GM21723 (cell line): Measurements from ENCODE around the gene PFDN5.
"Not testable (repeated sequence)": the region's sequence is repeated elsewhere in the genome, so short reads cannot be mapped to it uniquely, and the experiment has no call there.

Experiments used
- ATAC-seq: cut with Tn5 transposase; IDR thresholded peaks from one replicate; pipeline ENCODE4 v1.9.1; 2021; ENCODE audit warnings: mild to moderate bottlenecking, moderate library complexity; ENCODE audit not compliant: unreplicated experiment

The PFDN5 gene

GRCh38 chr12:53325511-53326061 lies 30.2 kb downstream of the PFDN5 start:
- no peak for ATAC-seq

DNA sequence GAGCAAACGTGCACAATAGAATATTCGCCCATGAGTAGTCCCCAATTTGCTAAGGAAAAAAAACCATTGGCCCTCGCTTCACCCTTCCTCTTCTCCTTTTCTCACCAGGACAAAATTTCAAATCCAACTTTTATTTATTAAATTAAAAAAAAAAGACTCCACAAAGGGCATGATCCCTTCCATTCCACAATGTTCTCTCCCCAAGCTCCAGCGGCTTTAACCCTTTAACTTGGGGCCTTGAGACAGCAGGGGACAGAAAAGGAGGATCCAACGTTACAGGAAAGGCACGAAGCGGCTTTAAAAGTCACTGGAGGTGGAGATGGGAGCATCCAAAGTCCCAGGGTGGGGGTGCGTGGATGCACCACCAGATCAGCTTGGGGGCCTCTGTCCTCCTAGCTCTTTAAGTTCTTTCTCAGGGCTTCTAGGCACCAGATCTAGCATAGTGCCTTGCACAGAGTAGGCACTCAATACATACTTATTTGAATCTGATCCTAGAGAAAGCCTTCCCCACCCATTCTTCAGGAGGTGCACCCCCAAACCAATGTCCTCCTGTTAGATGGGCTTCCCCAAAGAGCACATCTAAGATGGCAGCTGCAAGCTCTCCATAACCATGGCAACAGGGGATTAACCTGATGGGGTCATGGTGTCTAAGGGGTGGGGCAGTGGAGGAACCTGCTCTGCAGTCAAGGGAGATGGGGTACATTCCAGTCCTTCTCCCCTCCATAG lies 31.3 kb downstream of the PFDN5 start:
- no peak for ATAC-seq

GRCh38 chr12:53327435-53328042 lies 32.2 kb downstream of the PFDN5 start:
- no peak for ATAC-seq

DNA sequence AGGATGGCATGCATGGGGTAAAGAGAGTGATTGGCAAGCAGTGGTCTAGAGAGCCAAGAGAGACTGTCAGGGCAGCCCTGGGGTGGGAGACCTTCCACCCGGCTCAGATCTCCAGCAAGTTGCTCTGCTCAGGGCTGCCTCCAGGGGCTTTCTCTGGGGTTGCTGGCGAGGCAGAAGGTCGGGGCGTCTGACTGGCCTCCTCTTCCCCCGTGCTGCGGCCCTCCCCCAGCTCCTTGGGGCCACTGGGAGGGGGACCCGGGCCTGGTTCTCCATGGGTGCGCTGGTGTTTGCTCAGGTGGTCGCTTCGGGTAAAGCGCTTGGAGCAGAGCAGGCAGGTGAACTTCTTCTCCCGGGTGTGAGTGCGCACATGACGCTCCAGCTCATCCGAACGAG lies 32.7 kb downstream of the PFDN5 start:
- ATAC-seq: no peak

DNA sequence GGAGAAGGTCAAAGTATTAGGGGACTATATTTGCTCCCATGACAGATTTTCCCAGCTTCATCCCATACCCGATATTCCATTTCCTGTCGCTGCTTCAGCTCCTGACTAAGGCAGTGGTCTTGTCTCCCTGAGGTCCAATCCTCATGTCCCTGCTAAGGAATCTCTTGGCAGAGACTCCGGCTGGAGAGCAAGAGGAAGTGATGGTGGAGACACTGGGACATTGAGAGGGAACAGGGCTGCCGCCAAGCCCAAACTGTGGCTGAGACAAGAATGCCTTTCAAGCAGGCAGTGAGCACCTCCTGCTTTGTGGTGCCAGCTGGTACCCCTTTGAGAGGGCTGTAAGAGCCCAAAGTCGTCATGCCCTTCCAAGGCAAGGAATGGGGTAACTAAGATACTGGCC lies 35.3 kb downstream of the PFDN5 start:
- ATAC-seq: no peak

DNA sequence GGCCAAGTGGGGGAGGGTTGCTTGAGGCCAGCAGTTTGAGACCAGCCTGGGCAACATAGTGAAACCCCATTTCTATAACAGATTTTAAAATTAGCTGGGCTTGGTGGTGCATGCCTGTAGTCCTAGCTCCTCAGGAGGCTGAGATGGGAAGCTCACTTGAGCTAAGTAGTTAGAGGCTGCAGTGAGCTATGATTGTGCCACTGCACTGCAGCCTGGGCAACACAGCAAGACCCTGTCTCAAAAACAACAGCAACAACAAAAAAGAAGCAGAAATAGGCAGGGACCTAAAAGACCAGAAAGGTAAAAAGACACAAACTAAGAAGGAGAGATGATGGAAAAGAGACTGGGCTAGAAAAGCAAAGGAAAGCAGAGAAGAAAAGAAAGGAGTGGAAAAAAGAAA lies 37.0 kb downstream of the PFDN5 start:
- not testable (repeated sequence) for ATAC-seq

GRCh38 chr12:53332744-53333143 lies 37.4 kb downstream of the PFDN5 start:
- ATAC-seq: no peak

- no peak for ATAC-seq
These were observed 37.9 kb downstream of the PFDN5 start for GRCh38 chr12:53333289-53333688.

GRCh38 chr12:53333845-53334244 lies 38.5 kb downstream of the PFDN5 start:
- ATAC-seq: no peak

DNA sequence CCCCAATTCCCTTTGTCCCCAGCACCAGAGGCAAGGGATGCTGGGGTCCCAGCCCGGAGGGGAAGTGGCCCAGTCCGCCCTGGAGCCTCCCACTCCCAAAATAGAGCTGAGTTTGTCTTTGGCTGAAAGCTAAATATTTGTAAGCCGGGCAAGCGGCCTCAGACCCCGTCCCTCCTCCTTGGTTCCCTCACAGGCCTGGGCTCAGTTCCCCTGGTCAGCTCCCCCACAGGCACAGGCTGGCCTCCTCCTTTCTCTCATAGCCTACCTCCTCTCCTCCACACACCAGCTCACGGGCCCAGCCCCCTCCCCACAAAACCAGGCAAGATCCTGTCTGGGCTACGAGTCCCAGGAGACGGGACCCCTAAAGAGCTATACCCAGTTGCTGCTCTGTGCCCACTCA lies 39.5 kb downstream of the PFDN5 start:
- ATAC-seq: no peak

- no peak for ATAC-seq
These were observed 40.9 kb downstream of the PFDN5 start, which contains the start of gene SP7 for GRCh38 chr12:53336181-53336681. Gene SP7, minus strand, starts transcription at chr12:53336354. Its CDS starts 708 bp downstream, at chr12:53335646.

- no peak for ATAC-seq
These were observed 42.7 kb downstream of the PFDN5 start for GRCh38 chr12:53338017-53338416.

DNA sequence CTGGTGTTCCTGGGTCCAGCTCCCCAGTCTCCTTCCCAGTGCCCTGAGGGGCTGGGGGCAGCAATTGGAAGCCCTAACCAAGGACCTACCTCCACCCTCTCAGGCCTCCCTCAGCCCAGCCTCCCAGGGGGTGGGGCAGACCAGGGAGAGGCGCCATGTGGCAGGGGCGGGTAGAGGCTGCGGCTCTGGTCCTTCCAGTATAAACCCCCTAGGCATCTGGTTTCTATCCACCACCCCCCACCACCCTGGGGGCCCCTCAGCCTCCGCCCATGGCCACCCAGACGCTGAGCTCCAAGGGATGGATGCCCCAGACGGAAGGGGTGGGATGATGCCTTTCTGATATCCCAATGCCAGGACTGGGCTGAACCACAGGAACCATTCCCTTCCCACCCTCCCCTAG lies 43.6 kb downstream of the PFDN5 start:
- no peak for ATAC-seq

DNA sequence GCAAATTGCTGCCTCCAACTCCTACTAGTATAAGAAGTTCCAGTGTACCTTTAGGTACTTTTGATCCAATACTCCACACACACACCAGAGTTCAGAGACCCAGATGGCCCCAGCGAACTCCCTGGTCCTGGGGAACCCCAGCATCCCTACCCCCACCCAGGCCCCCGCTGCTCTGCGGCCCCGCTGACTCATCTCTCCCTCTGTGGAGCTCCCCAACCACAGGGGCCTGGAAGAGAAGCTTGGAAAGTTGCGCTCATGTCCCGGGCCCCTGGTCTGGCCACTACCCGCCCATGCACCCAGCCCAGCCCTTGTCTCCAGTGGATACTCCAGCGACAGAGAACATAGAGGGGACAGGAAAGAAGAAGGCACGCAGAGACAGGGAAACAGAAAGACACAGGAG lies 45.1 kb downstream of the PFDN5 start:
- no peak for ATAC-seq

GRCh38 chr12:53343449-53343848 lies 48.1 kb downstream of the PFDN5 start:
- ATAC-seq: no peak

DNA sequence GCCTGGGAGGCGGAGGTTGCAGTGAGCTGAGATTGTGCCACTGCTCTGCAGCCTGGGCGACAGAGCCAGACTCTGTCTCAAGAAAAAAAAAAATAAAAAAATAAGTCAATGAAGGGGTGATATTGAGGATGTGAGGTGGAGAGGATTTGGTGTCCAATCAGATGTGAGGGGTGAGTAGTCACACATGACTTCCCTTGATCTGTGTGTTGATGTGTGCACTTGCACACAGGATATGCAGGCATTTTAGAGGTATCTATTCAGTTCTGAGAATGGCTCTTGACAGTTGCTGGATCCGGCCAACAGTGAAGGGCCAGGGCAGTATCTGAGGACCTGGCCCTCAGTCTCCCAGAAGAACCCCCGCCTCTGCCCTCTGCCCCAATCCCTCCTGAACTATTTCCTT lies 48.6 kb downstream of the PFDN5 start:
- no peak for ATAC-seq

GRCh38 chr12:53344487-53344823 lies 49.1 kb downstream of the PFDN5 start:
- ATAC-seq: no peak

DNA sequence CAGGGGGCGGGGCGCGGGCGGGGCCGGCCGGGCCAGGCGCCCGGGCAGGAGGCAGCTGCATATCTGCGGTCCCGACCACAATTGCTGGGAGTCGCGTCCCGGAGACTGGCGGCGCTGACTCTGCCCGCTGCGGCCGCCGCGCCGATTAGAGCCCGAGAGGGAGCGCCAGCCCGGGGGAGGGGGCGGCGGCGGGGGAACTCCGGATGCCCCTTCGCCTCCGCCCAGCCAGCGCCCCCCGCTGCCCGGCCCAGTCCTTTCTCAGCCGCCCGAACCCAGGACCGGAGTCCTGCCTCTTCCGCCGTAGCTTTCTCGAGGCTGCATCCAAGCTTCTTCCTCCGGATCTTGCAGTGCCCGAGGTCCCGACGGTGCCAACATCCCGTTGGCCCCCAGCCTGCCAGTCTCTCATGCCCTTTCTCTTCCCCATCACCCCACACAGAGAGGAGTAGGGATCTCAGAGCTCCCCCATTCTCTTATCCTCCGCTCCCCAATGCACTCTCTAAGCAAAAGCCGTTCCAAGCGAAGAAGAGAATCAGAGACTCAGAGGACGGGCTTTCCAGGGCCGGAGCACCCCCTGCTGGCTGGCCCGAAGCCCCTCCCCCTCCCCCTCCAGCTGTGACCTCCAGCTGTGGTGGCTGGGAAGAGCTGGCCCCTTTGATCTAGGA lies 49.6 kb downstream of the PFDN5 start:
- ATAC-seq: peak; percentile 70

- peak; percentile 24 for ATAC-seq
These were observed 50.3 kb downstream of the PFDN5 start for GRCh38 chr12:53345486-53346188.

DNA sequence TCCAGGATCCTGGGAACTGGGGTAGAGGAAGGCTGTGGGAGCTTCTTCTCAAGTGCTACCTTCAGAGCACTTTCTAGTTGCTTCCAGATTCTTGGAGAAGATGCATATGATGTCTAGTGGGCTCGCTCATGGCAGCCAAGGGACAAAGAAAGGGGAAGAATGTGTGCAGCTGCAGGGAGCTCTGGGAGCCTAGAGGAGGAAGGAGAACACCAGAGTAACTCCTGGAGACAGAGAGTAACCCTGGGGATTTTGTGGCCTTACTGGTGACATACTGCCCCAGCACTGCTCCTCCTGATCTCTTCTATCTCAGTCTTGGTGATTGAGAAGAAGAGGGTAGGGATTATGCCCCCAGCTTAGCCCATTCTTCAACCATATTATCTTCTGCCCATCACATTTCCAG lies 51.1 kb downstream of the PFDN5 start:
- ATAC-seq: no peak

DNA sequence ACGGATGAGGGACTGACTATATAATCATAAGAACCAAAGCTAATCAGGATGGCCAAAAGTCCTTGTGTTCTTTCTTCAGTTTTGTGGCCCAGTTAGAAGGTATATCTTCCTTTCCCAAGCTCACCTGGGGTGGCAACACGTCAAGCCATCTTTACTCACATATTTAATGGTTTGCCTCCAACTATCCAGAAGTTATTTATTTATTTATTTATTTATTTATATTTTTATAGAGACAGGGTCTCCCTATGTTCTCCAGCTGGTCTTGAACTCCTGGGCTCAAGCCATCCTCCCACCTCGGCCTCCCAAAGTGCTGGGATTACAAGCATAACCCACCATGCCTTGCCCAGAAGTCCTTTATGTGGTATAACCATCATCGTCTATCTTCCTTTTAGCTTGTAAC lies 52.6 kb downstream of the PFDN5 start:
- no peak for ATAC-seq
